Astrocyte (in vitro differentiated cells and primary cell): Measurements from ENCODE around the gene KARS1. TPM values are rescaled to one million over a fixed set of nuclear protein-coding genes. Genes with fewer than 3 reads are reported as not detected.

Source experiments
- DNase-seq: peaks from one replicate; pipeline ENCODE4 v3.0.0-alpha.2; 2010; ENCODE audit warnings: low read depth
- FAIRE-seq: peaks from 2 replicates; lab custom pipeline; 2011; peaks lifted over from hg19 to GRCh38; lab: Jason Lieb, UNC
- H2AFZ ChIP-seq: 2 replicates; pipeline ENCODE4 v1.6.0; 2012; ENCODE audit warnings: low read depth, low read length, inconsistent platforms
- H3K27ac ChIP-seq: 2 replicates; pipeline ENCODE4 v1.5.1; 2011; ENCODE audit warnings: low read depth, low read length, inconsistent platforms
- H3K27me3 ChIP-seq: 2 replicates; pipeline ENCODE4 v1.6.0; 2011; ENCODE audit warnings: low read length, inconsistent platforms; ENCODE audit not compliant: insufficient read depth
- H3K36me3 ChIP-seq: 2 replicates; pipeline ENCODE4 v1.5.1; 2011; ENCODE audit warnings: low read length, inconsistent platforms; ENCODE audit not compliant: insufficient read depth
- H3K4me1 ChIP-seq: 2 replicates; pipeline ENCODE4 v1.5.1; 2011; ENCODE audit warnings: low read length, inconsistent platforms; ENCODE audit not compliant: insufficient read depth
- H3K4me2 ChIP-seq: 2 replicates; pipeline ENCODE4 v1.6.0; 2012; ENCODE audit warnings: low read length, inconsistent platforms
- H3K4me3 ChIP-seq: 2 replicates; pipeline ENCODE4 v1.5.1; 2011; ENCODE audit warnings: low read depth, mild to moderate bottlenecking, low read length, inconsistent platforms; ENCODE audit not compliant: insufficient read depth
- H3K79me2 ChIP-seq: 2 replicates; pipeline ENCODE4 v1.6.0; 2012; ENCODE audit warnings: mild to moderate bottlenecking, low read length, inconsistent platforms; ENCODE audit not compliant: insufficient read depth
- H3K9ac ChIP-seq: 2 replicates; pipeline ENCODE4 v1.6.0; 2012; ENCODE audit warnings: mild to moderate bottlenecking, low read length, inconsistent platforms
- H3K9me3 ChIP-seq: 2 replicates; pipeline ENCODE4 v1.5.1; 2012; ENCODE audit warnings: low read depth, mild to moderate bottlenecking, low read length, inconsistent platforms; ENCODE audit not compliant: insufficient read depth
- H4K20me1 ChIP-seq: 2 replicates; pipeline ENCODE4 v1.6.0; 2012; ENCODE audit warnings: low read length, inconsistent platforms; ENCODE audit not compliant: insufficient read depth
- H3K27ac Mint-ChIP-seq: one replicate; pipeline ENCODE4 v1.8.0; 2021; ENCODE audit warnings: mild to moderate bottlenecking, mixed read lengths; ENCODE audit not compliant: unreplicated experiment
- H3K27me3 Mint-ChIP-seq: one replicate; pipeline ENCODE4 v1.8.0; 2021; ENCODE audit warnings: low read depth, mixed read lengths; ENCODE audit not compliant: unreplicated experiment
- H3K36me3 Mint-ChIP-seq: one replicate; pipeline ENCODE4 v1.8.0; 2021; ENCODE audit warnings: low read depth, mixed read lengths; ENCODE audit not compliant: unreplicated experiment
- H3K4me1 Mint-ChIP-seq: one replicate; pipeline ENCODE4 v1.8.0; 2021; ENCODE audit warnings: low read depth, mixed read lengths; ENCODE audit not compliant: unreplicated experiment
- H3K4me3 Mint-ChIP-seq: one replicate; pipeline ENCODE4 v1.8.0; 2021; ENCODE audit warnings: mild to moderate bottlenecking, moderate library complexity, mixed read lengths; ENCODE audit not compliant: unreplicated experiment
- H3K9me3 Mint-ChIP-seq: one replicate; pipeline ENCODE4 v1.8.0; 2021; ENCODE audit warnings: mild to moderate bottlenecking, mixed read lengths; ENCODE audit not compliant: unreplicated experiment
- EZH2 ChIP-seq: IDR thresholded peaks from 2 replicates; pipeline ENCODE4 v1.6.1; 2012; ENCODE audit warnings: mild to moderate bottlenecking, low read length, inconsistent platforms; ENCODE audit not compliant: insufficient read depth
- total RNA-seq: library from RNA; stranded (reverse); gene quantifications from 2 replicates; pipeline ENCODE4 v1.2.1, GENCODE V29; 2021
- TF ChIP-seq, protein P1 (sequence below): IDR thresholded peaks from 2 replicates; pipeline ENCODE4 v1.5.1; 2011; ENCODE audit warnings: low read depth, mild to moderate bottlenecking, inconsistent platforms, low read length, moderate library complexity; ENCODE audit not compliant: insufficient read depth

KARS1 gene
- total RNA-seq, 1 donor from 2014 or later = 155 TPM

DNA sequence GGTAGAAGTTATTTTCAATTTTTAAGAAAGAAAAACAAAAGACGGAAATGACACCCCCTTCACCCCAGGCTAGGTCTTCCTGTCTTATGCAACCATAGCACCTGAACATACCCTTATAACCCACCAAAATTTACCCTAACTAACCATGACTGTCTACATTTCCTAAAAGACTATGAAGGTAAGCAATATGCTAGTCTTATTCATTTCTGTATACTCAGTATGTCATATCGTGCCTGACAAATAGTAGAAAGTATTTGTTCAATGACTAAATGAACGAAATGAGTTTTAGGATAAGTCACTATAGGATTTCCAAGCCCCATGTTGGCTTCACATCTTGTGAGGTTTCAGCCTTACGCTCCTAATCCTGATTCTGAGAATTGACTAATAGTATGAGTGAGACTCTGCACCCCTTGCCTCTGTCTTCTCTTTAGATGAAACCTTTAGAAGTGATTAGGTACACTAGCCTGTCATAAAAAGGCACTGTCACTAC, 30.9 kb downstream of the KARS1 start:
- H3K4me3 Mint-ChIP-seq = no peak overlapping the region
- no peak for TF ChIP-seq EZH2
- TF ChIP-seq, protein P1, sequence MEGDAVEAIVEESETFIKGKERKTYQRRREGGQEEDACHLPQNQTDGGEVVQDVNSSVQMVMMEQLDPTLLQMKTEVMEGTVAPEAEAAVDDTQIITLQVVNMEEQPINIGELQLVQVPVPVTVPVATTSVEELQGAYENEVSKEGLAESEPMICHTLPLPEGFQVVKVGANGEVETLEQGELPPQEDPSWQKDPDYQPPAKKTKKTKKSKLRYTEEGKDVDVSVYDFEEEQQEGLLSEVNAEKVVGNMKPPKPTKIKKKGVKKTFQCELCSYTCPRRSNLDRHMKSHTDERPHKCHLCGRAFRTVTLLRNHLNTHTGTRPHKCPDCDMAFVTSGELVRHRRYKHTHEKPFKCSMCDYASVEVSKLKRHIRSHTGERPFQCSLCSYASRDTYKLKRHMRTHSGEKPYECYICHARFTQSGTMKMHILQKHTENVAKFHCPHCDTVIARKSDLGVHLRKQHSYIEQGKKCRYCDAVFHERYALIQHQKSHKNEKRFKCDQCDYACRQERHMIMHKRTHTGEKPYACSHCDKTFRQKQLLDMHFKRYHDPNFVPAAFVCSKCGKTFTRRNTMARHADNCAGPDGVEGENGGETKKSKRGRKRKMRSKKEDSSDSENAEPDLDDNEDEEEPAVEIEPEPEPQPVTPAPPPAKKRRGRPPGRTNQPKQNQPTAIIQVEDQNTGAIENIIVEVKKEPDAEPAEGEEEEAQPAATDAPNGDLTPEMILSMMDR = no peak

DNA sequence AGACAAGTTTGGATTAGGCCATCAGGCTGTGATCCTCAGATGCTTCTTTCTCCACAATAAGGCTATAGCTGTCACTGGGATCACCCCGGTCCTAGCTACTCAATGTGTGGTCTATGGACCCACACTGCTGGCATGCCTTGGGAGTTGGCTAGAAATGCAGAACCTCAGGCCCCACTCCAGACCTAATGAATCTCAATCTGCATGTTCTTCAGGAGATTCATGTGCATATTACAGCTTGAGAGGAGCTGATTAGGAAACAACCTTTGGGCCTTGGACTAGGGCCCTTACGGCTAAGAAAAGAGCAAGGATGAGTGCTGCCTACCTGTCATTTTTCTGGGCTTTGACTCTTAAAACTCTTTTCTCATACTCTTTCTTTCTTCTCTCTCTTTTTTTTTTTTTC, 31.8 kb downstream of the KARS1 start:
- FAIRE-seq = no peak
- Histone ChIP-seq H3K79me2 (no peaks in the 10 kb centered on the region), H2AFZ (no peak overlapping the region), H3K27me3 (no peaks in the 10 kb centered on the region), H3K36me3 (peaks cover 43% of the 10 kb centered on the region), H3K4me3 (no peak overlapping the region), H3K9me3 (no peaks in the 10 kb centered on the region), H3K4me2 (no peak overlapping the region), H4K20me1 (no peaks in the 10 kb centered on the region), H3K27ac (no peak overlapping the region), H3K9ac (no peak overlapping the region), H3K4me1 (no peaks in the 10 kb centered on the region)
- H3K27ac Mint-ChIP-seq = no peak overlapping the region
- peaks cover 29% of the 10 kb centered on the region for H3K36me3 Mint-ChIP-seq
- no peak overlapping the region for H3K4me3 Mint-ChIP-seq
- no peak for TF ChIP-seq EZH2
- TF ChIP-seq, protein P1 = no peak
- H3K27me3 Mint-ChIP-seq = no peaks in the 10 kb centered on the region
- no peak for DNase-seq
- no peaks in the 10 kb centered on the region for H3K9me3 Mint-ChIP-seq
- H3K4me1 Mint-ChIP-seq = peaks cover 3% of the 10 kb centered on the region

More for the DNA sequence above, 30.9 kb downstream of the KARS1 start:
- Histone ChIP-seq H2AFZ (no peak overlapping the region), H3K4me2 (no peak overlapping the region), H3K27me3 (no peaks in the 10 kb centered on the region), H3K36me3 (peaks cover 42% of the 10 kb centered on the region), H3K79me2 (peaks cover 3% of the 10 kb centered on the region), H3K9ac (no peak overlapping the region), H3K9me3 (no peaks in the 10 kb centered on the region), H3K4me3 (no peak overlapping the region), H3K27ac (no peak overlapping the region), H4K20me1 (no peaks in the 10 kb centered on the region), H3K4me1 (no peaks in the 10 kb centered on the region)
- DNase-seq = no peak
- Mint-ChIP-seq H3K27me3 (no peaks in the 10 kb centered on the region), H3K36me3 (peaks cover 29% of the 10 kb centered on the region), H3K27ac (no peak overlapping the region), H3K9me3 (no peaks in the 10 kb centered on the region), H3K4me1 (peaks cover 5% of the 10 kb centered on the region)
- no peak for FAIRE-seq

DNA sequence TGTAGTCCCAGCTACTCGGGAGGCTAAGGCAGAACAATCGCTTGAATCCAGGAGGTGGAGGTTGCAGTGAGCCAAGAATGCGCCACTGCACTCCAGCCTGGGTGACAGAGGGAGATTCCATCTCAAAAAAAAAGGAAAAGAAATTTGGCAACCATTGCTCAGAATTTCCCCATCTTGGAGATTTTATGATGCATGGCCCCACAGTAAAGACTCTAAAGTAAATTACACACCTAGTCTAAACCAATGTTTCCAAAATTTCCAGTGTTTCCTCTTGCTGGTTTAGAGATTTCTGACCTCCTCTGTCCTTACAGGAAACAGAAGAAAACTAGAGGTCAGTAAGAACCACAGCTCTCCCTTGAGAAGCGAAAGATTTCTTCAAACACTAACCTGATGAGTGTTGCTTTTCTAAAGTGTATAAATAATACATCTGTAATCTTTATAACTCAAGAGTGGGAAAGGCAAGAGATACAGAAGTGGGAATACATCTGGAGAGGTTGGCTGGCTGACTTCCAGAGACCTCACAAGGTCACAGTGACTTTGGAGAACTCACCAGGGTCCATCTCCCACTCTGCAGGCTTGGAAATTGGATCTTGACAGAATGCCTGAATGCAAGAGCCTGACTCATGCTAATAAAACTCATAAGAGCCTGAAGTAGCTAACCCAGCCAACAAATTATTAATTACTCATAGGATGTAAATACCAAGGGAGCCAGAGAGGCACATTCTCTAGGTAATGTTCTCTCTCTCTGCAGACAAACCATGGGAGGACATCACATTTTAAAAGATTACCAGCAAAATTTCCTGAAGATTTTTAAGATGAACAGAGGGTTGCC, 33.2 kb downstream of the KARS1 start:
- DNase-seq = peak; percentile 56
- Histone ChIP-seq H3K27ac (no peak overlapping the region), H3K4me1 (no peaks in the 10 kb centered on the region), H3K4me2 (no peak overlapping the region), H4K20me1 (no peaks in the 10 kb centered on the region), H3K79me2 (peaks cover 4% of the 10 kb centered on the region), H3K36me3 (peaks cover 46% of the 10 kb centered on the region), H3K9me3 (no peaks in the 10 kb centered on the region), H3K9ac (no peak overlapping the region), H3K27me3 (no peaks in the 10 kb centered on the region), H2AFZ (no peak overlapping the region), H3K4me3 (no peak overlapping the region)
- peaks cover 25% of the 10 kb centered on the region for H3K36me3 Mint-ChIP-seq
- no peak for FAIRE-seq
- H3K27ac Mint-ChIP-seq = peak overlapping the region; percentile 26
- H3K27me3 Mint-ChIP-seq = no peaks in the 10 kb centered on the region
- TF ChIP-seq, protein P1 = no peak
- TF ChIP-seq EZH2 = no peak
- H3K4me1 Mint-ChIP-seq = peaks cover 3% of the 10 kb centered on the region
- H3K4me3 Mint-ChIP-seq = no peak overlapping the region
- H3K9me3 Mint-ChIP-seq = no peaks in the 10 kb centered on the region
